ENCODE data around the gene SPATS2. TPM values are rescaled to one million over a fixed set of nuclear protein-coding genes. Genes with fewer than 3 reads are reported as not detected.

Gene SPATS2
- total RNA-seq, 1 experiment from 2014 or later, result 74.2 TPM

DNA sequence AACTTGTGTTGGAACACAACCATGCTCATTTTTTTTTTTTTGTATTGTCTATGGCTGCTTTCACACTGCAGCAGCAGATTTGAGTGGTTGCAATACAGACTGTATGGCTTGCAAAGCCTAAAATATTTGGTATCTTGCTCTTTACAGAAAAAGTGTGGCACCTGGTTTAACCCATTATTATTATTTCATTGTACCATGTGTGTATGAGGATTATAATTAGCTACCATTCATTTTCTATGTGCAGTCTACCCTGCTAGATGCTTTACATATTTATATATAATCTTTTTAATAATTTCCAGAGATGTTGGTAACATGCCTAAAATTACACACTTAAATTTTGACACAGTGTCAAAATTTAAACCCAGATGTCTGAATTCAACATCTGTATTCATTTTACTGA, 37.7 kb downstream of the SPATS2 start:
- Histone ChIP-seq H3K27me3 (ENCODE audit: insufficient read depth, low read length) (no peaks in the 10 kb centered on the region), H3K9me2 (ENCODE audit: insufficient read depth) (no peaks in the 10 kb centered on the region), H3K27ac (ENCODE audit: low read depth, low read length) (no peak overlapping the region), H3K36me3 (ENCODE audit: control insufficient read depth in 1 of 2, insufficient read depth in 2 of 2, low read length in 2 of 2) (no peaks in the 10 kb centered on the region; a peak in 1 of 4 replicates), H3K4me3 (replicated peaks in 1 of 2; ENCODE audit: low read depth in 1 of 2, low read length in 2 of 2) (no peak overlapping the region), H3K9ac (ENCODE audit: low read length) (no peak overlapping the region), H4K20me1 (ENCODE audit: insufficient read depth) (peaks cover 3% of the 10 kb centered on the region; the same call in 1 of the 2 replicates), H2AFZ (ENCODE audit: low read depth, low read length, poor library complexity, severe bottlenecking) (no peak overlapping the region), H3K4me2 (ENCODE audit: low read length) (no peak overlapping the region), H3K9me3 (ENCODE audit: control insufficient read depth in 1 of 2, insufficient read depth in 1 of 2, low read depth in 1 of 2, low read length in 2 of 2) (no peaks in the 10 kb centered on the region), H3K79me2 (ENCODE audit: insufficient read depth, low read length) (peaks cover 87% of the 10 kb centered on the region), H3K4me1 (ENCODE audit: control insufficient read depth in 1 of 2, insufficient read depth in 2 of 2, low read length in 2 of 2) (peaks cover 27 to 29% of the 10 kb centered on the region in 2 experiments)
- no TSS peak for BruUV-seq (replicated peaks)
- POLR2A ChIA-PET, result no interaction called here
- no peak for ATAC-seq
- intact Hi-C loops (cut with micrococcal nuclease), result no loop called here
- CTCF ChIA-PET, result no interaction called here
- TF ChIP-seq SIN3A (IDR thresholded peaks at IDR 0.05; ENCODE audit: low read depth), result no peak
- no peak for TF ChIP-seq SRF (IDR thresholded peaks at IDR 0.05; ENCODE audit: low read depth)
- TF ChIP-seq, protein P1, sequence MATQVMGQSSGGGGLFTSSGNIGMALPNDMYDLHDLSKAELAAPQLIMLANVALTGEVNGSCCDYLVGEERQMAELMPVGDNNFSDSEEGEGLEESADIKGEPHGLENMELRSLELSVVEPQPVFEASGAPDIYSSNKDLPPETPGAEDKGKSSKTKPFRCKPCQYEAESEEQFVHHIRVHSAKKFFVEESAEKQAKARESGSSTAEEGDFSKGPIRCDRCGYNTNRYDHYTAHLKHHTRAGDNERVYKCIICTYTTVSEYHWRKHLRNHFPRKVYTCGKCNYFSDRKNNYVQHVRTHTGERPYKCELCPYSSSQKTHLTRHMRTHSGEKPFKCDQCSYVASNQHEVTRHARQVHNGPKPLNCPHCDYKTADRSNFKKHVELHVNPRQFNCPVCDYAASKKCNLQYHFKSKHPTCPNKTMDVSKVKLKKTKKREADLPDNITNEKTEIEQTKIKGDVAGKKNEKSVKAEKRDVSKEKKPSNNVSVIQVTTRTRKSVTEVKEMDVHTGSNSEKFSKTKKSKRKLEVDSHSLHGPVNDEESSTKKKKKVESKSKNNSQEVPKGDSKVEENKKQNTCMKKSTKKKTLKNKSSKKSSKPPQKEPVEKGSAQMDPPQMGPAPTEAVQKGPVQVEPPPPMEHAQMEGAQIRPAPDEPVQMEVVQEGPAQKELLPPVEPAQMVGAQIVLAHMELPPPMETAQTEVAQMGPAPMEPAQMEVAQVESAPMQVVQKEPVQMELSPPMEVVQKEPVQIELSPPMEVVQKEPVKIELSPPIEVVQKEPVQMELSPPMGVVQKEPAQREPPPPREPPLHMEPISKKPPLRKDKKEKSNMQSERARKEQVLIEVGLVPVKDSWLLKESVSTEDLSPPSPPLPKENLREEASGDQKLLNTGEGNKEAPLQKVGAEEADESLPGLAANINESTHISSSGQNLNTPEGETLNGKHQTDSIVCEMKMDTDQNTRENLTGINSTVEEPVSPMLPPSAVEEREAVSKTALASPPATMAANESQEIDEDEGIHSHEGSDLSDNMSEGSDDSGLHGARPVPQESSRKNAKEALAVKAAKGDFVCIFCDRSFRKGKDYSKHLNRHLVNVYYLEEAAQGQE (IDR thresholded peaks at IDR 0.05; ENCODE audit: low read depth), result no peak
- no peak for TF ChIP-seq POLR2A (IDR thresholded peaks at IDR 0.05; ENCODE audit: borderline replicate concordance, extremely low read depth, insufficient read depth, insufficient read length)
- TF ChIP-seq TCF7L2 (IDR thresholded peaks at IDR 0.05; ENCODE audit: borderline replicate concordance, extremely low read depth, insufficient read depth, insufficient read length), result no peak
- no peak for TF ChIP-seq EZH2phosphoT487 (IDR thresholded peaks at IDR 0.05; ENCODE audit: borderline replicate concordance)
- TF ChIP-seq EZH2 (IDR thresholded peaks at IDR 0.05), result no peak
- TF ChIP-seq ZNF274 (IDR thresholded peaks at IDR 0.05; ENCODE audit: low read depth, low read length), result no peak
- TF ChIP-seq ZFX (IDR thresholded peaks at IDR 0.05), result no peak
- TF ChIP-seq JUND (IDR thresholded peaks at IDR 0.05), result no peak
- no peak for TF ChIP-seq ELF1 (IDR thresholded peaks at IDR 0.05; ENCODE audit: borderline replicate concordance, low read depth)
- RAD21 ChIA-PET (ENCODE audit: low non-redundant PET in 1 of 2, low total read pairs in 2 of 2, uncharacterized antibody in 2 of 2, unreplicated experiment in 2 of 2), result no interaction called here
- DNase-seq (ENCODE audit: low read depth, low spot score), result no peak
